Uterus (tissue), 4 donors: ENCODE measurements around the gene FATE1. TPM values are rescaled to one million over a fixed set of nuclear protein-coding genes. Genes with fewer than 3 reads are reported as not detected.

Experiments used
- DNase-seq, 2 donors: peaks; one replicate each; pipeline ENCODE4 v3.0.0-alpha.2; 2019 to 2020
- H3K27ac ChIP-seq, 2 donors: fragments of 200-600 bp; sonication (generic); 1 replicate in 1 of 2; 2 replicates in 1 of 2; pipeline ENCODE4 v1.5.1; 2016 to 2018
- H3K27me3 ChIP-seq, 2 donors: fragments of 200-600 bp; sonication (generic); one replicate each; pipeline ENCODE4 v1.5.1; 2018 to 2019; ENCODE audit warnings: control low read depth in 1 of 2
- H3K36me3 ChIP-seq, 2 donors: fragments of 200-600 bp; sonication (generic); one replicate each; pipeline ENCODE4 v1.5.1; 2019; ENCODE audit warnings: control low read depth in 1 of 2
- H3K4me1 ChIP-seq, 2 donors: fragments of 200-600 bp; sonication (generic); one replicate each; pipeline ENCODE4 v1.5.1; 2018 to 2019; ENCODE audit warnings: control low read depth in 1 of 2
- H3K4me3 ChIP-seq, 2 donors: fragments of 200-600 bp; sonication (generic); 1 replicate in 1 of 2; 2 replicates in 1 of 2; pipeline ENCODE4 v1.5.1; 2018 to 2019; ENCODE audit warnings: mild to moderate bottlenecking in 1 of 2
- H3K9me3 ChIP-seq, 2 donors: fragments of 200-600 bp; sonication (generic); one replicate each; pipeline ENCODE4 v1.5.1; 2019; ENCODE audit warnings: control low read depth in 1 of 2
- POLR2A ChIP-seq, 2 donors: fragments of 450-650 bp; IDR thresholded peaks; one replicate each; pipeline ENCODE4 v1.6.1; 2016; ENCODE audit warnings: antibody characterized with exemption in 2 of 2, mild to moderate bottlenecking in 1 of 2, moderate library complexity in 1 of 2
- intact Hi-C: fragments of 100-400 bp; cut with DNase I; formaldehyde crosslinking; loops from one replicate; pipeline ENCODE4 v1.15.1; 2023; ENCODE audit warnings: low total_unique reads
- total RNA-seq, 4 donors: library from RNA; depleted of rRNA in 3 of 4; stranded (reverse); fragments of >200 nt in 3 of 4; gene quantifications; one replicate each; pipeline versions ENCODE4 v1.1.0 to v1.2.4, GENCODE V29; 2014 to 2023
- TF ChIP-seq, protein P1 (sequence below), 4 experiments: fragments of 200-600 bp in 2 of 4; fragments of 450-650 bp in 2 of 4; sonication (generic) in 2 of 4; IDR thresholded peaks; one replicate each; pipeline ENCODE4 v1.5.1; 2016 to 2019; ENCODE audit warnings: antibody characterized with exemption in 4 of 4, mild to moderate bottlenecking in 2 of 4, moderate library complexity in 1 of 4
- donor health status: DM: yes; HTN: yes; CAD: no.

Gene FATE1
- total RNA-seq, 4 donors from 2014 or later, result not detected

- H3K4me3 ChIP-seq, result no peak overlapping the region
Measured at GRCh38 chrX:151727346-151727745, 11.5 kb downstream of the FATE1 start.

GRCh38 chrX:151729056-151729725 is 13.4 kb downstream of the FATE1 start:
- Histone ChIP-seq H3K4me3 (no peak overlapping the region), H3K27ac (no peak overlapping the region), H3K4me1 (no peaks in the 10 kb centered on the region), H3K9me3 (no peaks in the 10 kb centered on the region), H3K27me3 (no peaks in the 10 kb centered on the region), H3K36me3 (no peaks in the 10 kb centered on the region)
- TF ChIP-seq POLR2A (IDR thresholded peaks at IDR 0.05), result no peak
- TF ChIP-seq, protein P1, sequence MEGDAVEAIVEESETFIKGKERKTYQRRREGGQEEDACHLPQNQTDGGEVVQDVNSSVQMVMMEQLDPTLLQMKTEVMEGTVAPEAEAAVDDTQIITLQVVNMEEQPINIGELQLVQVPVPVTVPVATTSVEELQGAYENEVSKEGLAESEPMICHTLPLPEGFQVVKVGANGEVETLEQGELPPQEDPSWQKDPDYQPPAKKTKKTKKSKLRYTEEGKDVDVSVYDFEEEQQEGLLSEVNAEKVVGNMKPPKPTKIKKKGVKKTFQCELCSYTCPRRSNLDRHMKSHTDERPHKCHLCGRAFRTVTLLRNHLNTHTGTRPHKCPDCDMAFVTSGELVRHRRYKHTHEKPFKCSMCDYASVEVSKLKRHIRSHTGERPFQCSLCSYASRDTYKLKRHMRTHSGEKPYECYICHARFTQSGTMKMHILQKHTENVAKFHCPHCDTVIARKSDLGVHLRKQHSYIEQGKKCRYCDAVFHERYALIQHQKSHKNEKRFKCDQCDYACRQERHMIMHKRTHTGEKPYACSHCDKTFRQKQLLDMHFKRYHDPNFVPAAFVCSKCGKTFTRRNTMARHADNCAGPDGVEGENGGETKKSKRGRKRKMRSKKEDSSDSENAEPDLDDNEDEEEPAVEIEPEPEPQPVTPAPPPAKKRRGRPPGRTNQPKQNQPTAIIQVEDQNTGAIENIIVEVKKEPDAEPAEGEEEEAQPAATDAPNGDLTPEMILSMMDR (IDR thresholded peaks at IDR 0.05), result no peak
- intact Hi-C loops, result no loop called here
- no peak for DNase-seq

More at GRCh38 chrX:151727346-151727745, 11.5 kb downstream of the FATE1 start:
- no peak overlapping the region for H3K27ac ChIP-seq
- no peaks in the 10 kb centered on the region for H3K27me3 ChIP-seq
- intact Hi-C loops, result no loop called here
- no peaks in the 10 kb centered on the region for H3K36me3 ChIP-seq
- H3K9me3 ChIP-seq, result no peaks in the 10 kb centered on the region
- no peak for DNase-seq
- TF ChIP-seq POLR2A (IDR thresholded peaks at IDR 0.05), result no peak
- TF ChIP-seq, protein P1 (IDR thresholded peaks at IDR 0.05), result no peak
- H3K4me1 ChIP-seq, result no peaks in the 10 kb centered on the region

- H3K4me1 ChIP-seq, result no peaks in the 10 kb centered on the region
- DNase-seq, result no peak
- no peaks in the 10 kb centered on the region for H3K36me3 ChIP-seq
- intact Hi-C loops, result no loop called here
- H3K27me3 ChIP-seq, result no peaks in the 10 kb centered on the region
- TF ChIP-seq POLR2A (IDR thresholded peaks at IDR 0.05), result no peak
- TF ChIP-seq, protein P1 (IDR thresholded peaks at IDR 0.05), result no peak
- H3K27ac ChIP-seq, result no peak within 1 kb of the TSS
- no peaks in the 10 kb centered on the region for H3K9me3 ChIP-seq
- H3K4me3 ChIP-seq, result no peak within 1 kb of the TSS
Measured at GRCh38 chrX:151734446-151734845, 18.6 kb downstream of the FATE1 start, which contains the start of gene CNGA2. Gene CNGA2 (plus strand): TSS chrX:151734746. CDS start chrX:151738484, 3,738 bp downstream.

DNA sequence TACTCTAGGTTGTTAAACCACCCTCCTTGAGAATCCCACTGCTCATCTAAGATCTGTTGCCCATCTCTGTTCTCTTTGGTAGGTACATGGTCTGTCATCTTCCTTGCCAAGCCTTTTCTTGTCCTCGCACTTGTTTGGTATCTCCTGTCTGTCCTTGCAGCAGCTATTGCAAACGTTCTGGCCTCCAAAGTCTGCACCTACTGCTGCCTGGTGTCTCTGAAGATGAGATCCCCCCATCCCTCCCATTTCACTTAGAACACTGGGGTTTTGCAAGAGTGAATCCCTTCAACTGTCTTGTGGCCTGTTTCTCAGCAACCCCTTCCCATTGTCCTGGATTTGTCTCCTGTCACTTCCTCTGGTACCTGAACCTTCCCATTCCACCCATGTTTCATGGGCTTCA is 19.4 kb downstream of the FATE1 start:
- no peaks in the 10 kb centered on the region for H3K9me3 ChIP-seq
- no peak overlapping the region for H3K27ac ChIP-seq
- H3K36me3 ChIP-seq, result no peaks in the 10 kb centered on the region
- H3K27me3 ChIP-seq, result no peaks in the 10 kb centered on the region
- no peaks in the 10 kb centered on the region for H3K4me1 ChIP-seq
- intact Hi-C loops, result no loop called here
- no peak overlapping the region for H3K4me3 ChIP-seq
- no peak for DNase-seq
- no peak for TF ChIP-seq POLR2A (IDR thresholded peaks at IDR 0.05)
- TF ChIP-seq, protein P1 (IDR thresholded peaks at IDR 0.05), result no peak

DNA sequence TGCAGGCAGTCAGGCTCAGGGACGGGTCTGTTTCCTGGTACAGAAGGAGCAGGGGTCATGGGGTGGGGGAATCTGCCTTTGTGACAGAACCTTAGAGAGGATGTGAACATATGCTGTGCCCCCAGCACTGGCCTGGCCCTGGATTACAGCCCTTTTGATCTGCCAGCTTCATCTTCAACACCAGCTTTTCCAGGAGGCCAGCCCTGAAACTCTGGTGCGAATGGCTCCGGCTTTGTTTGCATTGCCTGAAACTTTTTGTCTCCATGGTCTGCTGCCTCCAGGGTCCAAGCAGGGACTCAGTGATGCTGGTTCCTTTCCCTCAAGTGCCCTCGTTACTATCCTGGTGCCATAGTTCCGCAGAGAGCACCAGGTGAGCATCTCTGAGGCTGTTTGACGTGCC is 20.9 kb downstream of the FATE1 start:
- no peak overlapping the region for H3K4me3 ChIP-seq
- TF ChIP-seq POLR2A (IDR thresholded peaks at IDR 0.05), result no peak
- TF ChIP-seq, protein P1 (IDR thresholded peaks at IDR 0.05), result no peak
- no peaks in the 10 kb centered on the region for H3K4me1 ChIP-seq
- DNase-seq, result no peak
- H3K27me3 ChIP-seq, result no peaks in the 10 kb centered on the region
- H3K9me3 ChIP-seq, result no peaks in the 10 kb centered on the region
- no peaks in the 10 kb centered on the region for H3K36me3 ChIP-seq
- intact Hi-C loops, result no loop called here
- no peak overlapping the region for H3K27ac ChIP-seq
